Putamen (tissue), 1 donor: ENCODE measurements around the gene FARS2.
"Not testable (repeated sequence)": the region's sequence is repeated elsewhere in the genome, so short reads cannot be mapped to it uniquely, and the experiment has no call there.

Experiments used
- DNase-seq: peaks from one replicate; pipeline ENCODE4 v3.0.0-alpha.2; 2016; ENCODE audit warnings: low spot score

FARS2 gene

GRCh38 chr6:5765141-5765760 is 503.9 kb downstream of the FARS2 start:
- no peak for DNase-seq

DNA sequence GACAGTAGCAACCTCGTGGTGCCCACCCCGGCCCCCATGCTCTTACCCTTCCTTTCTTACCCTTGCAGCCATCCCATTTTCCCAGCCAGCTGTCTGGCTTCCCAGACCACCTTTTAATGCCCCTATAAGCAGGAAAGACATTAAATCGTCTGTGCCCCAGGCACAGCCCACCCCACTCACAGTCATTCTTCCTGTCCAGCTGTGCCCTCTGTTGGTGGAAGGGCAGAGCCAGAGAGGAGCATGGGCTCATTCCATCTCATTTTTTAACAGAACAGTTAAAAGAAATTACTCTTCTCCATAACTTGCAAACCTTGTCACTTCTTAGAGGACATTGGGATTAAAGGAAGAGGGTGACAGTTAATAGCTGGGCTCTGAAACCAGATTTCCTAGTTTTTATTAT is 504.9 kb downstream of the FARS2 start:
- DNase-seq, result no peak

GRCh38 chr6:5767471-5767870 is 506.2 kb downstream of the FARS2 start:
- no peak for DNase-seq

GRCh38 chr6:5771211-5771610 is 509.9 kb downstream of the FARS2 start:
- no peak for DNase-seq

- DNase-seq, result no peak
These were observed 510.6 kb downstream of the FARS2 start for GRCh38 chr6:5771759-5772390.

DNA sequence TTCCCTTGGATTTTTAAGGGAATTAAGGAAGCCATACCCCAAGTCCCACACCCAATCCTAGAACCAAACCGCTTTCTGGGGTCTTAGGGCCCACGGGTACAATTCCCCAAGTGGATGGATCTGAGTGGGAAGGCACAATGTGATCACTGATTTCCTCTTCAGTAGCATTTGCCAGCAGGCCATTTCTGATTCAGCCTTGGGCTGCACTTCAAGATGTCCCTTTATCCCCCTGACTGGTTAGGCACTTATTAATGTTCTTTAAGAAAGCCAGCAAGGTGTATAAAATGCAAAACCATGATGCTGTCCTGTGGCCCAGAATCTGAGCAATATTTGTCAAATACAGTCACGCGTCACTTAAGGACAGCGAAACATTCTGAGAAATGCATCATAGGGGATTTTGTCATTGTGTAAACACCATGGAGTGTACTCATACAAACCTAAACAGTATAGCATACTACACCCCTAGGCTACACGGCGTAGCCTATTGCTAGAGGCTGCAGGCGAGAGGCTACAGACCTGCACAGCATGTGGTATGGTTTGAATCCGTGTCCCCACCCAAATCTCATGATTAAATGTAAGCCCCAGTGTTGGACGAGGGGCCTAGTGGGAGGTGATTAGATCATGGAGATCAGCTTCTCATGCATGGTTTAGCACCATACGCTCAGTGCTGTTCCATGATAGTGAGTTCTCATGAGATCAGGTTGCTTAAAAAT is 511.3 kb downstream of the FARS2 start:
- no peak for DNase-seq

- DNase-seq, result no peak
These were observed 514.8 kb downstream of the FARS2 start for GRCh38 chr6:5776104-5776503.

GRCh38 chr6:5776706-5777390 is 515.5 kb downstream of the FARS2 start:
- no peak for DNase-seq

DNA sequence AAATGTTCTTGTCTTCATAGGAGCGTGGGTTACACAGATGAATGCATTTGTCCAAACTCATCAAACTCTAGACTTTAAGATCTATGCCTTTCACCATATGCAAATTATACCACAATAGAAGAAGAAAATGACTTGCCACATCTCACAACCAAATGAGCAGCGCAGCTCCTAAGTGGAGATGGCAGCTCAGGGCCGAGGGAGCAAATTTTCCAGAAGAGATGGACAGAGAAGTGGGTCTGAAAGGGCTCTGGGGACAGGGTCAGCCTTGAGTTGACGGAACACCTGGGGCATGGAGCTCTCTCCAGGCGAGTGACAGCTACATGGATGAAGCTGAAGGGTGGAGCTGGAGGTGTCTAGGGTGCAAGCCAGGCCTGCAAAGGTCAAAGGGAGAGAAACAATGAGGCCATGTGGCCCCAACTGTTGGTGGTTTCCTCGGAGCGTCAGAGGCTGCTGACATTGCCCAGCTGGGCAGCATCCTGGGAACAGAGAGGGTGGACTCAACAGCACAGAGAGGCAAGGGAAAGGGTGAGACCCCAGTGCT is 517.1 kb downstream of the FARS2 start:
- no peak for DNase-seq

- no peak for DNase-seq
These were observed 517.6 kb downstream of the FARS2 start for GRCh38 chr6:5778906-5779305.

GRCh38 chr6:5781019-5781418 is 519.7 kb downstream of the FARS2 start:
- DNase-seq, result no peak

DNA sequence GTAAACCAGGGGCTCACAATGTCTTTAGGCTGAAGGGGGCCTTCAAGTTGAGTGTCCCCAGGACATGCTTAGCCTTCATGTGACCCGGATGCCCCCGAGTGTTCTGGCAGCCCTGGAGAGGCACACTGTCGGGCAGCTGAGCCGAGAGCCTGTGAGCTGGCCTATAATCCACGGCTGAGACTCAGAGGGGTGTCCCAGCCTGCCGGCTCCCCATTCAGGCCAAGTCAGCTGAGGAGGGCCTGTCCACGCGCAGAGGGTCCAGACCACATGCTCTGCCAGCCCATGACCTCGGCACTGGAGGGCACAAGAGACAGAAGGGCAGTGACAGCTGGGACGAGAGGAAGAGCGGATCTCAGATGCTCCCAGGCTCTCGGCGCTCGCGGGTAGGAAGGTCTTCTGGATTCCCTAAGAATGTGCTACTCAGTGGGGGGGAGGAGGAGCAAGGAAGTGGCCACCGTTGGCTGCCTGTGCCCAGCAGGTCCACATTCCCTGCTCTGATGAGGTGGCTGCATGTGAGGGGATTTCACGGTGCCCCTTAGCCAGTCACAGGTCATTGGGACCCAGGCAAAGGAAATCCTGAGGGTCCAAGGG is 520.7 kb downstream of the FARS2 start:
- DNase-seq, result no peak

DNA sequence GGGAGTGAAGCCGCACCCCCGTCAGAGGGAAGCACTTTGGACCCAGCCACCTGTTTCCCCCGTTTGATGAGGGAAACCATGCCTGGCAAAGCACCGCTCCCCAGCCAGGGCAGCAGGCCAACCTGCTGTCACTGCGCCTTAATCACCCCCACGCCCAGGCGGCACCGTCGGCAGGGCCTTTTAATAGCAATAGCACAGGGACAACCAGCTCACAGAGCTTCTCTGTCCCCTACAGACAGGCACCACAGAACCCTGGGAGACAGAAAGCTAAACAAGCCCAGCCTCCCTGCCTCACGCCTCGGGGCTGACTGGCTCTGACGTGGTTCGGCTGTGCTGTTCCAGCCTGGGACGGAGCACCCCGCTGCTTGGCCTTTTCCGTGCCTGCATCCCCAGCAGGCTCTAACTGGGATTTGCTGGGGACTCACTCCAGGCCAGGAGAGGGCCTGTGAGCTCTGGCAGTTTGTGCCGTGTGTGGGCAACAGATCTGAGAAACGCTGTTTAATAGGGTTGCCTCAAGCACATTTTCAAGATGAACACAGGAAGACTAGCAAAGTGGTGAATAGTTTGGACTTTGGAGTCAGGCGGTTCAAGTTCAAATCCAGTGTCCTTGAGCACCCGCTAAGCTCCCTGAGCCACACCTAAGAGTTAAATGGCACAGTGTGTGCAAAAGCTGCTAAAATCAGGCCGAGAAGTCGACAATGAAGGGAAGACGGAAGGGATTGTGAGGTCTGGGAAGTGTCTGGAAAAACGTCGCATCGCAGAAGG is 521.7 kb downstream of the FARS2 start:
- DNase-seq, result peak; percentile 7

GRCh38 chr6:5783584-5784089 is 522.3 kb downstream of the FARS2 start:
- no peak for DNase-seq

DNA sequence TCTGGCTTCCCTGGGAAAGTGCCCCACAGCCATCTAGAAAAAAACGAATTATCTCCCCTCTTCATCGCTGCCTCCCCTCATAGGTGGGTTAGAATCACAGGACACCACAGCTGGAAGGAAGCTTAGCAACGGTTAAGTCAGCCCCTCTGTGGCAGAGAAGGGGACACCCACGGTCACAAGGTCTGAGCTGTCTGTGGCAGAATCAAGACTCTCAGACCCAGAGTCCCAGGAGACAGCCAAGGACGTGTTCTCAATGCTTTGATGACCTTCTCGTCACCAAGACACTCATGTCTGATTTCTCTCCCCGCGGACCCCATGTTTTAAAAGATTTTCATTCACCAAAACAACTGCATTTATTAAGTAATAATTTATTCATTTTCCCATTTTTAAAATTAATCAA is 523.9 kb downstream of the FARS2 start:
- DNase-seq, result no peak

DNA sequence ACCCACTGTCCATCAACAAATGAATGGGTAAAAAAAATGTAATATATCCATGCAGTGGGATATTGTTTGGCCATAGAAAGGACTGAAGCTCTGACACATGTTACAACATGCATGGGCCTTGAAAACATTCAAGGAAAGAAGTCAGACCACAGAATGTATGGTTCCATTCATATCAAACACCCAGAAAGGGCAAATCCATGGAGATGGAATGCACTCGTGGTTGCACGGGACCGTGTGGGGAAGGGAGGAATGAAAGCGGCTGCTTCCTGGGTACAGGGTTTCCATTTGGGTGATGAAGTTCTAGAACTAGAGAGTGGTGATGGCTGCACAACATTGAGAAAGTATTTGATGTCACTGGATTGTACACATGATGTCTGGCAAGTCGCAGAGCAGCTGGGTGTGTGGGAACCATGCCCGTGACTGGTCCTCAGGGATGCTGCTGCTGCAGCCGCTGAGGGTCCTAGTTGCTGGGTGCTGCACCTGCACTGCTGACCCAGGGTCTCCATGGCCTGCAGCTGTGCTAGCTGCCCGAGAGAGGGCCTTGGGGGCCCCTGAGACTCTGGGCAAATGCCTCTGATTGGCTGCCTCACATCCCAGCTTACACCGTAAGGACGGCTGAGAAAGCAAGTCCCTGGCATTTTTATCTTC is 525.1 kb downstream of the FARS2 start:
- DNase-seq, result no peak

- DNase-seq, result no peak
These were observed 525.8 kb downstream of the FARS2 start for GRCh38 chr6:5786969-5787720.

GRCh38 chr6:5789426-5789825 is 528.1 kb downstream of the FARS2 start:
- not testable (repeated sequence) for DNase-seq

DNA sequence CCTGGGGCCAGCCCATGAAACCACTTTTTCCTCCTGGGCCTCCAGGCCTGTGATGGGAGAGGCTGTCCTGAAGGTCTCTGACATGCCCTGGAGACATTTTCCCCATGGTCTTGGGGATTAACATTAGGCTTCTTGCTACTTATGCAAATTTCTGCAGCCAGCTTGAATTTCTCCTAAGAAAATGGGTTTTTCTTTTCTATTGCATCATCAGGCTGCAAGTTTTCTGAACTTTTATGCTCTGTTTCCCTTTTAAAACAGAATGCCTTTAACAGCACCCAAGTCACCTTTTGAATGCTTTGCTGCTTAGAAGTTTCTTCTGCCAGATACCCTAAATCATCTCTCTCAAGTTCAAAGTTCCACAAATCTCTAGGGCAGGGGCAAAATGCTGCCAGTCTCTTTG is 535.2 kb downstream of the FARS2 start:
- not testable (repeated sequence) for DNase-seq

GRCh38 chr6:5806406-5806805 is 545.1 kb downstream of the FARS2 start:
- not testable (repeated sequence) for DNase-seq
